ENCODE data around the gene IQCK. TPM values are rescaled to one million over a fixed set of nuclear protein-coding genes. Genes with fewer than 3 reads are reported as not detected.

Gene IQCK
- 19.2 TPM for total RNA-seq

DNA sequence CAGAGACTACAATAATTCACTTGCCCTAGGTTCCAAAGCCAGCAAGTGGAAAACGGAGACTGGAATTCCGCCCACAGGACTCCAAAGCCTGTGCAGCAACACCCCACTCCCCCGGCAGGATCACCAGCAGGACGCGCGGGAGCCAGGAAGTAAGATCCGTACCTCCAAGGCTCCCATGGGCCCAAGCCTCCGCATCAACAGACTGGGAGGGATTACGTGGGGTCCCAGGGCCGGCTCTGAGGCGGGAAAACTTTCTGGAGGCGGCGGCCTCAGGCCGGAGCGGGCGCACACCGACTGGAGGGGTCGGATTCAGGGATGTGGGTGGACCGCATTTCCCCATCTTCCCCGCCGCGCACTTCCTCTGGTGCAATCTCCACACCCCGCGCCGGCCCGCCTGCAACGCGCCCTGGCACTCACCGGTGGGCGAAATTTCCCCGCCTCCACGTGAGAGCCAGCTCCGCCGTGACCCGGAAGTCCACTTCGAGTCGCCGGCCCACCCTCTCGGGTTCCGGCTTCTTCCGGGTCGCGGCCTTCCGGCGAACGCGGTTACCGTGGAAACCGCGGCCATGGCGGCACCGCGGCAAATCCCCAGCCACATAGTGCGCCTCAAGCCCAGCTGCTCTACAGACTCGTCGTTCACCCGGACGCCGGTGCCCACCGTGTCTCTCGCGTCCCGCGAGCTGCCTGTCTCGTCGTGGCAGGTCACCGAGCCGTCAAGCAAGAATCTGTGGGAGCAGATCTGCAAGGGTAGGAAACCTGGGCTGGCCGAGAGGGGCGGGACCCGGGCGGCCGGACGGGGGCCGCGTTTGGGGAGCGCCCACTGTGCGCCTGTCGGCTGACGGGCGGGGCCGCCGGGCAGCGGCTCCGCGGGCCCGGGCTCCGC lies at the start of gene IQCK, which contains the start of gene KNOP1:
IQCK (plus strand) TSS at position 531 of the 883 bp plus-strand sequence; CDS start at position 567, 36 bp downstream.
KNOP1 (minus strand) TSS at position 487 of the 883 bp plus-strand sequence. CDS start 3,192 bp downstream, outside the sequence.
- DNase-seq (ENCODE audit: extremely low spot score in 2 of 2): no peak
- TF ChIP-seq, protein P1, sequence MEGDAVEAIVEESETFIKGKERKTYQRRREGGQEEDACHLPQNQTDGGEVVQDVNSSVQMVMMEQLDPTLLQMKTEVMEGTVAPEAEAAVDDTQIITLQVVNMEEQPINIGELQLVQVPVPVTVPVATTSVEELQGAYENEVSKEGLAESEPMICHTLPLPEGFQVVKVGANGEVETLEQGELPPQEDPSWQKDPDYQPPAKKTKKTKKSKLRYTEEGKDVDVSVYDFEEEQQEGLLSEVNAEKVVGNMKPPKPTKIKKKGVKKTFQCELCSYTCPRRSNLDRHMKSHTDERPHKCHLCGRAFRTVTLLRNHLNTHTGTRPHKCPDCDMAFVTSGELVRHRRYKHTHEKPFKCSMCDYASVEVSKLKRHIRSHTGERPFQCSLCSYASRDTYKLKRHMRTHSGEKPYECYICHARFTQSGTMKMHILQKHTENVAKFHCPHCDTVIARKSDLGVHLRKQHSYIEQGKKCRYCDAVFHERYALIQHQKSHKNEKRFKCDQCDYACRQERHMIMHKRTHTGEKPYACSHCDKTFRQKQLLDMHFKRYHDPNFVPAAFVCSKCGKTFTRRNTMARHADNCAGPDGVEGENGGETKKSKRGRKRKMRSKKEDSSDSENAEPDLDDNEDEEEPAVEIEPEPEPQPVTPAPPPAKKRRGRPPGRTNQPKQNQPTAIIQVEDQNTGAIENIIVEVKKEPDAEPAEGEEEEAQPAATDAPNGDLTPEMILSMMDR (IDR thresholded peaks at IDR 0.05): peak in 1 of 3 experiments; percentile 4
- peak in 1 of 2 donors; percentile 36 for TF ChIP-seq POLR2A (IDR thresholded peaks at IDR 0.05)
- peak; percentile 82 to 90 for TF ChIP-seq POLR2AphosphoS5 (IDR thresholded peaks at IDR 0.05; ENCODE audit: insufficient read depth in 1 of 2, low read depth in 1 of 2)
- no peaks in the 10 kb centered on the region for H3K27me3 ChIP-seq
- intact Hi-C loops (cut with DNase I): loop anchor here (5.0 kb wide), 1 partner anchor 164 kb away; the partner anchor contains the start of gene GPRC5B
- peak within 1 kb of the TSS; percentile 85 to 99 for H3K4me3 ChIP-seq
- H3K4me1 ChIP-seq: peaks cover 27% of the 10 kb centered on the region
- H3K27ac ChIP-seq: peak within 1 kb of the TSS; percentile 77
- peaks cover 0 to 10% of the 10 kb centered on the region in 2 donors for H3K36me3 ChIP-seq
- H3K9me3 ChIP-seq: no peaks in the 10 kb centered on the region

DNA sequence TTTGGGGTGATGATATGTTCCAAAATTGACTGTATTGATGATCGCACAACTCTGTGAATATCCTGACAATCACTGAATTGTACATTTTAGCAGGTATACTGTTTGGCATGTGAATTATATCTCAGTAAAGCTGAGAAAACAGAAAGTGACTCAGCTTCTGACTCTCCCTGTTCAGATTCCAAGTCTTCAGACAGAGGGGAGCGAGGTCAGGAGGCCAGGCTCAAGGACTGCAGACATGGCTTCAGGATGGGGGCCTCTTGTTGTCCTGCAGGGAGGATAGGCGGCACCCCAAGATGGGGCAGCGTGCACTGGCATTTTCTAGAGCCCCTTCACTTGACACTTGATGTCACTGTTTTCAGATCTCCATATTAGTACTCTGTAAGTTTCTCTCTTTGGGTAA lies 45.7 kb upstream of the IQCK start:
- peaks cover 0 to 23% of the 10 kb centered on the region in 2 donors for H3K36me3 ChIP-seq
- H3K9me3 ChIP-seq: no peaks in the 10 kb centered on the region
- no peaks in the 10 kb centered on the region for H3K27me3 ChIP-seq
- TF ChIP-seq POLR2A (IDR thresholded peaks at IDR 0.05): no peak
- TF ChIP-seq POLR2AphosphoS5 (IDR thresholded peaks at IDR 0.05; ENCODE audit: insufficient read depth in 1 of 2, low read depth in 1 of 2): no peak
- TF ChIP-seq, protein P1 (IDR thresholded peaks at IDR 0.05): no peak
- H3K4me3 ChIP-seq: no peak overlapping the region
- intact Hi-C loops (cut with DNase I): no loop called here
- no peaks in the 10 kb centered on the region for H3K4me1 ChIP-seq
- DNase-seq (ENCODE audit: extremely low spot score in 2 of 2): no peak
- H3K27ac ChIP-seq: no peak overlapping the region

GRCh38 chr16:19674485-19674884 lies 43.6 kb upstream of the IQCK start:
- no peak for TF ChIP-seq POLR2AphosphoS5 (IDR thresholded peaks at IDR 0.05; ENCODE audit: insufficient read depth in 1 of 2, low read depth in 1 of 2)
- TF ChIP-seq, protein P1 (IDR thresholded peaks at IDR 0.05): no peak
- TF ChIP-seq POLR2A (IDR thresholded peaks at IDR 0.05): no peak
- no peak for DNase-seq (ENCODE audit: extremely low spot score in 2 of 2)
- Histone ChIP-seq H3K36me3 (peaks cover 0 to 11% of the 10 kb centered on the region in 2 donors), H3K9me3 (no peaks in the 10 kb centered on the region), H3K27ac (no peak overlapping the region), H3K4me3 (no peak overlapping the region), H3K4me1 (no peaks in the 10 kb centered on the region), H3K27me3 (no peaks in the 10 kb centered on the region)
- intact Hi-C loops (cut with DNase I): no loop called here

- intact Hi-C loops (cut with DNase I): no loop called here
- Histone ChIP-seq H3K27me3 (no peaks in the 10 kb centered on the region), H3K4me3 (no peak overlapping the region), H3K4me1 (no peaks in the 10 kb centered on the region), H3K9me3 (no peaks in the 10 kb centered on the region), H3K36me3 (peaks cover 0 to 3% of the 10 kb centered on the region in 2 donors), H3K27ac (no peak overlapping the region)
- TF ChIP-seq, protein P1 (IDR thresholded peaks at IDR 0.05): no peak
- TF ChIP-seq POLR2A (IDR thresholded peaks at IDR 0.05) (no peak), POLR2AphosphoS5 (IDR thresholded peaks at IDR 0.05; ENCODE audit: insufficient read depth in 1 of 2, low read depth in 1 of 2) (no peak)
- no peak for DNase-seq (ENCODE audit: extremely low spot score in 2 of 2)
Observed at GRCh38 chr16:19677402-19677801, 40.7 kb upstream of the IQCK start.

Measured in vagina (tissue), 2 donors.